Endothelial cell of umbilical vein (primary cell): ENCODE results near the gene SETX. TPM values are rescaled to one million over a fixed set of nuclear protein-coding genes. Genes with fewer than 3 reads are reported as not detected.

Experiments
- BruUV-seq: library from RNA; stranded (reverse); fragments of 400-500 nt; replicated peaks from 2 replicates; lab custom pipeline; 2021; lab: Mats Ljungman, UMichigan
- CTCF ChIA-PET: fragments of 300-600, 350-600 bp; sonication (Branson Sonifier 250); formaldehyde crosslinking; loops from one replicate; lab custom pipeline; 2021; ENCODE audit warnings: antibody characterized with exemption, inconsistent platforms; lab: Charles Lee
- POLR2A ChIA-PET: fragments of 300-600, 350-600 bp; sonication (Branson Sonifier 250); formaldehyde crosslinking; loops from one replicate; lab custom pipeline; 2021; ENCODE audit warnings: antibody characterized with exemption, inconsistent platforms; lab: Charles Lee
- DNase-seq: peaks from one replicate; pipeline ENCODE4 v3.0.0-alpha.2; 2011; ENCODE audit warnings: low read depth, low spot score
- FAIRE-seq: peaks from 2 replicates; lab custom pipeline; 2011; peaks lifted over from hg19 to GRCh38; lab: Jason Lieb, UNC
- H2AFZ ChIP-seq: 2 replicates; pipeline ENCODE4 v1.6.0; 2012; ENCODE audit warnings: low read depth, low read length, control low read depth, inconsistent platforms
- H3K27ac ChIP-seq: 2 replicates; pipeline ENCODE4 v1.5.1; 2011; ENCODE audit warnings: low read depth, mild to moderate bottlenecking, control low read depth, low read length, moderate library complexity; ENCODE audit not compliant: insufficient read depth
- H3K27me3 ChIP-seq, 2 experiments: 2 replicates each; pipeline versions ENCODE4 v1.6.0 to v1.6.1; 2011; ENCODE audit warnings: low read length in 2 of 2, mixed read lengths in 1 of 2; ENCODE audit not compliant: control insufficient read depth in 2 of 2, insufficient read depth in 2 of 2
- H3K36me3 ChIP-seq, 2 experiments: 2 replicates in 1 of 2; 3 replicates in 1 of 2; pipeline ENCODE4 v1.5.1; 2011; ENCODE audit warnings: low read length in 2 of 2, mild to moderate bottlenecking in 1 of 2, moderate library complexity in 1 of 2; ENCODE audit not compliant: control insufficient read depth in 2 of 2, insufficient read depth in 2 of 2; ENCODE audit errors: extremely low read depth in 1 of 2
- H3K4me1 ChIP-seq: 3 replicates; pipeline ENCODE4 v1.5.1; 2011; ENCODE audit warnings: mild to moderate bottlenecking, low read length; ENCODE audit not compliant: control insufficient read depth, insufficient read depth; ENCODE audit errors: extremely low read depth
- H3K4me2 ChIP-seq: 2 replicates; pipeline ENCODE4 v1.6.1; 2011; ENCODE audit warnings: low read length, control low read depth, mixed read lengths; ENCODE audit not compliant: insufficient read depth
- H3K4me3 ChIP-seq, 3 experiments: fragments of 200-600 bp in 1 of 3; sonication (generic), shearing (Covaris generic) in 1 of 3; replicated peaks in 1 of 3; 2 replicates each; pipeline ENCODE4 v1.5.1; 2011 to 2016; ENCODE audit warnings: control low read depth in 3 of 3, low read length in 3 of 3, mild to moderate bottlenecking in 2 of 3, inconsistent platforms in 1 of 3, low read depth in 1 of 3, moderate library complexity in 1 of 3; ENCODE audit not compliant: insufficient read depth in 1 of 3
- H3K79me2 ChIP-seq: 2 replicates; pipeline ENCODE4 v1.6.0; 2012; ENCODE audit warnings: low read length, inconsistent platforms; ENCODE audit not compliant: control insufficient read depth, insufficient read depth
- H3K9ac ChIP-seq: replicated peaks from 2 replicates; pipeline ENCODE3; 2011; ENCODE audit warnings: low read length, control low read depth; ENCODE audit not compliant: insufficient read depth; ENCODE audit errors: extremely low read depth
- H3K9me1 ChIP-seq: replicated peaks from 3 replicates; pipeline ENCODE4 v1.6.0; 2011; ENCODE audit warnings: mild to moderate bottlenecking, low read length; ENCODE audit not compliant: control insufficient read depth, insufficient read depth; ENCODE audit errors: extremely low read depth
- H3K9me3 ChIP-seq: replicated peaks from 2 replicates; pipeline ENCODE4 v1.5.1; 2012; ENCODE audit warnings: low read length, inconsistent platforms; ENCODE audit not compliant: control insufficient read depth, insufficient read depth
- H4K20me1 ChIP-seq: replicated peaks from 2 replicates; pipeline ENCODE3; 2011; ENCODE audit warnings: mild to moderate bottlenecking, low read length; ENCODE audit not compliant: control insufficient read depth, insufficient read depth; ENCODE audit errors: extremely low read depth
- CTCF ChIP-seq, 2 donors: IDR thresholded peaks; 1 replicate in 1 of 2; 2 replicates in 1 of 2; pipeline ENCODE4 v1.5.1; 2011; ENCODE audit warnings: low read length in 2 of 2, mild to moderate bottlenecking in 2 of 2, moderate library complexity in 2 of 2, control low read depth in 1 of 2, inconsistent platforms in 1 of 2, low read depth in 1 of 2; ENCODE audit not compliant: insufficient read depth in 1 of 2; ENCODE audit errors: extremely low read depth in 1 of 2
- EZH2 ChIP-seq: IDR thresholded peaks from 2 replicates; pipeline ENCODE4 v1.6.1; 2012; ENCODE audit warnings: borderline replicate concordance, low read depth, mild to moderate bottlenecking, moderate library complexity, low read length, inconsistent platforms; ENCODE audit not compliant: severe bottlenecking
- FOS ChIP-seq: IDR thresholded peaks from 2 replicates; pipeline ENCODE4 v1.6.1; 2011; ENCODE audit warnings: mild to moderate bottlenecking, low read length, moderate library complexity, borderline replicate concordance; ENCODE audit not compliant: insufficient read depth
- GATA2 ChIP-seq: IDR thresholded peaks from 2 replicates; pipeline ENCODE4 v1.7.0; 2011; ENCODE audit warnings: low read depth, mild to moderate bottlenecking, moderate library complexity, mixed read lengths, low read length; ENCODE audit not compliant: insufficient read length, insufficient read depth
- JUN ChIP-seq: IDR thresholded peaks from 2 replicates; pipeline ENCODE4 v1.6.1; 2011; ENCODE audit warnings: borderline replicate concordance, low read depth; ENCODE audit not compliant: insufficient read length, insufficient read depth
- MYC ChIP-seq: IDR thresholded peaks from one replicate; pipeline ENCODE4 v1.6.1; 2011; ENCODE audit warnings: mild to moderate bottlenecking, low read depth, low read length
- POLR2A ChIP-seq: IDR thresholded peaks from 2 replicates; pipeline ENCODE4 v1.6.1; 2012; ENCODE audit warnings: low read depth, mild to moderate bottlenecking, control low read depth, low read length
- POLR2AphosphoS5 ChIP-seq: IDR thresholded peaks from 2 replicates; pipeline ENCODE4 v1.6.1; 2012; ENCODE audit warnings: low read depth, mild to moderate bottlenecking, control low read depth, low read length, moderate library complexity; ENCODE audit not compliant: insufficient read depth
- dilution Hi-C: fragments of 300-500 bp; cut with MboI; formaldehyde crosslinking; loops from one replicate; pipeline ENCODE4 v1.15.0; 2019; ENCODE audit warnings: low sequenced_read_pairs; ENCODE audit not compliant: extremely low pct_ligation_motif_present
- intact Hi-C: fragments of 100-400 bp; cut with micrococcal nuclease; formaldehyde crosslinking; loops from one replicate; pipeline ENCODE4 v1.10.0; 2022
- polyA plus RNA-seq, 4 experiments: library from polyadenylated mRNA; depleted of rRNA in 3 of 4; stranded (reverse) in 3 of 4; unstranded in 1 of 4; fragments of >200 nt; gene quantifications; 2 replicates each; pipeline versions ENCODE4 v1.2.1 to v1.2.3, GENCODE V29; 2011 to 2012; ENCODE audit warnings: missing spikeins in 1 of 4
- total RNA-seq: library from RNA; stranded (reverse); gene quantifications from 2 replicates; pipeline ENCODE4 v1.2.3, GENCODE V29; 2021
- TF ChIP-seq, protein P1 (sequence below): IDR thresholded peaks from 2 replicates; pipeline ENCODE4 v1.6.1; 2011; ENCODE audit not compliant: insufficient read depth, insufficient read length

SETX gene
- total and polyA plus RNA-seq, 2 donors (not counting 3 experiments of a cell fraction or from before 2014, with no cell fraction given) = 20.9 to 47.7 TPM

- FAIRE-seq = no peak
Observed at GRCh38 chr9:132295181-132295580, 59.6 kb downstream of the SETX start.

More at GRCh38 chr9:132295181-132295580, 59.6 kb downstream of the SETX start:
- H3K4me2 ChIP-seq = no peak overlapping the region
- intact Hi-C loops (loop anchor here (5.0 kb wide), 1 partner anchor 37 kb away; no protein-coding TSS in a partner anchor), dilution Hi-C loops (no loop called here)
- H3K27ac ChIP-seq = no peak overlapping the region
- no peak overlapping the region for H2AFZ ChIP-seq
- DNase-seq = no peak
- H3K9me3 ChIP-seq = no peaks in the 10 kb centered on the region
- no peaks in the 10 kb centered on the region for H3K27me3 ChIP-seq
- POLR2A ChIA-PET = no interaction called here
- BruUV-seq = no TSS peak
- no peaks in the 10 kb centered on the region for H3K9me1 ChIP-seq
- peaks cover 6% of the 10 kb centered on the region for H3K4me1 ChIP-seq
- TF ChIP-seq POLR2A = no peak
- no peak for TF ChIP-seq EZH2
- no peak for TF ChIP-seq POLR2AphosphoS5
- no peak for TF ChIP-seq CTCF (IDR thresholded peaks at IDR 0.05; ENCODE audit: extremely low read depth in 1 of 2, insufficient read depth in 1 of 2, low read depth in 1 of 2, low read length in 2 of 2)
- no peak for TF ChIP-seq JUN
- no peak for TF ChIP-seq MYC
- no peak for TF ChIP-seq FOS
- TF ChIP-seq, protein P1, sequence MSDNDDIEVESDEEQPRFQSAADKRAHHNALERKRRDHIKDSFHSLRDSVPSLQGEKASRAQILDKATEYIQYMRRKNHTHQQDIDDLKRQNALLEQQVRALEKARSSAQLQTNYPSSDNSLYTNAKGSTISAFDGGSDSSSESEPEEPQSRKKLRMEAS = no peak
- TF ChIP-seq GATA2 = no peak
- no peaks in the 10 kb centered on the region for H3K79me2 ChIP-seq
- H3K9ac ChIP-seq = no peak overlapping the region
- CTCF ChIA-PET = interaction anchor here (1.1 to 1.7 kb wide), 3 partner anchors 9 to 11 kb away, joined by 3 read pairs; no protein-coding TSS in a partner anchor
- no peak overlapping the region for H3K4me3 ChIP-seq
- H4K20me1 ChIP-seq = no peaks in the 10 kb centered on the region
- peaks cover 23 to 25% of the 10 kb centered on the region in 2 experiments for H3K36me3 ChIP-seq
